Epithelial cell of esophagus (primary cell): Measurements from ENCODE around the gene FAM193A.

Experiments used
- DNase-seq: peaks from one replicate; pipeline ENCODE4 v3.0.0; 2010; ENCODE audit warnings: low read depth
- H3K4me3 ChIP-seq: 2 replicates; pipeline ENCODE4 v1.5.1; 2011; ENCODE audit warnings: mild to moderate bottlenecking, low read length, control low read depth
- TF ChIP-seq, protein P1 (sequence below): IDR thresholded peaks from 2 replicates; pipeline ENCODE4 v1.5.1; 2011; ENCODE audit warnings: low read depth, mild to moderate bottlenecking, low read length, control low read depth, inconsistent platforms; ENCODE audit not compliant: insufficient read depth; ENCODE audit errors: missing control alignments

Gene FAM193A

DNA sequence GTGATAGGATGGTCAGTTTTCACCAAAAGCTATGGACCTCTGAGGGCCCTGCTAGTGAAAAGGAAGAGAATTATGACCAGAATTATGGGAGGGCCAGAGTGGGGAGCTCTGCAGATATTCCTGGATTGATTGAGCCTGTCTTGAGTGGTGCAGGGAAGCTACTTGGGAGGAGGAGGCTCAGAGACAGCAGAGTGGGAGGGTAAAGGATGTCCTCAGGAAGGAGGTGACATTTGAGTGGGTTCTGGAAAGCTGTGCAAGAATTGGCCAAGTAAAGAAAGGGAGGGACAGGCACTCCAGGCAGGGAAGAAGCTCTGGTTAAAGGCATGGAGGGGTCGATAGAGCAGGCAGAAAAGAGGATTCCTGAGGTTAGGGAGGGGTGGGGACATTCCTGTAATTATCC is 43.5 kb upstream of the FAM193A start:
- TF ChIP-seq, protein P1, sequence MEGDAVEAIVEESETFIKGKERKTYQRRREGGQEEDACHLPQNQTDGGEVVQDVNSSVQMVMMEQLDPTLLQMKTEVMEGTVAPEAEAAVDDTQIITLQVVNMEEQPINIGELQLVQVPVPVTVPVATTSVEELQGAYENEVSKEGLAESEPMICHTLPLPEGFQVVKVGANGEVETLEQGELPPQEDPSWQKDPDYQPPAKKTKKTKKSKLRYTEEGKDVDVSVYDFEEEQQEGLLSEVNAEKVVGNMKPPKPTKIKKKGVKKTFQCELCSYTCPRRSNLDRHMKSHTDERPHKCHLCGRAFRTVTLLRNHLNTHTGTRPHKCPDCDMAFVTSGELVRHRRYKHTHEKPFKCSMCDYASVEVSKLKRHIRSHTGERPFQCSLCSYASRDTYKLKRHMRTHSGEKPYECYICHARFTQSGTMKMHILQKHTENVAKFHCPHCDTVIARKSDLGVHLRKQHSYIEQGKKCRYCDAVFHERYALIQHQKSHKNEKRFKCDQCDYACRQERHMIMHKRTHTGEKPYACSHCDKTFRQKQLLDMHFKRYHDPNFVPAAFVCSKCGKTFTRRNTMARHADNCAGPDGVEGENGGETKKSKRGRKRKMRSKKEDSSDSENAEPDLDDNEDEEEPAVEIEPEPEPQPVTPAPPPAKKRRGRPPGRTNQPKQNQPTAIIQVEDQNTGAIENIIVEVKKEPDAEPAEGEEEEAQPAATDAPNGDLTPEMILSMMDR = no peak
- DNase-seq = no peak
- no peak overlapping the region for H3K4me3 ChIP-seq

- TF ChIP-seq, protein P1 = no peak
- DNase-seq = no peak
- no peak overlapping the region for H3K4me3 ChIP-seq
Observed at GRCh38 chr4:2494992-2495391, 41.5 kb upstream of the FAM193A start.

GRCh38 chr4:2497324-2497723 is 39.1 kb upstream of the FAM193A start:
- H3K4me3 ChIP-seq = no peak overlapping the region
- TF ChIP-seq, protein P1 = no peak
- DNase-seq = no peak

DNA sequence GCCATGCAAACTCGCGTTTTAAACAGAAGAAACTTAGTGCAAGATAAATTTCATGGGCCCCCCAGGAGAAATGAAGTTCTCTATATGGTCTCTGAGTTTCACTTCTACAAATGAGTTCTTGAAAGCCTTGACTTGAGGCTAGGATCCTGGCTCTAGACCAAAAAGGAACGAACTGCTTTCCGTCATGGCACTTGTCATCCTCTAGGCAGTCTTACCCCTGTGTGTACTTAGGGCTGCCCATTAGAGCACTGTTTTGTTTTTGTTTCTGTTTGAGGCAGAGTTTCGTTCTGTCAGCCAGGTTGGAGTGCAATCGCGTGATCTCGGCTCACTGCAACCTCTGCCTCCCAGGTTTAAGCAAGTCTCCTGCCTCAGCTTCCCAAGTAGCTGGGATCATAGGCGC is 38.5 kb upstream of the FAM193A start:
- no peak for DNase-seq

DNA sequence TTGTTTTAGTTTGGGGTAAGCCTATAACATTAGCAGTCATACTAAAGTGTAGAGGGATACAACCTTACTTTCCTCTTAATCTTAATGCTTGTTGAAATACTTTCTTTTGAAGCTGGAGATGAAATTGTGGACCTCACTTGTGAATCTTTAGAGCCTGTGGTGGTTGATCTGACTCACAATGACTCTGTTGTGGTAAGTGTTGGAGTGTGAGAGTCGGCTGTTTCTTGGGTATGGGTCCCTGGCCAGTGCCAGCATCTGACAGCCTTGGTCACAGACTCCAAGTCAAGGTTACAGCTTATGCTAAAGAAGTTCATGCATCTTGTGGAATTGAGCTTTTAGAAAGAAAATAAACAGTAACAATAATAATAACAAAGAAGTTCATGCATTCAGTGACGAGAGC is 35.9 kb upstream of the FAM193A start:
- DNase-seq = no peak
- TF ChIP-seq, protein P1 = no peak

More for the DNA sequence above, 38.5 kb upstream of the FAM193A start:
- H3K4me3 ChIP-seq = no peak overlapping the region
- TF ChIP-seq, protein P1 = no peak

GRCh38 chr4:2501034-2501594 is 35.3 kb upstream of the FAM193A start:
- no peak for DNase-seq
- TF ChIP-seq, protein P1 = no peak
- no peak overlapping the region for H3K4me3 ChIP-seq

More for the DNA sequence above, 35.9 kb upstream of the FAM193A start:
- H3K4me3 ChIP-seq = no peak overlapping the region

GRCh38 chr4:2503809-2504208 is 32.6 kb upstream of the FAM193A start:
- DNase-seq = no peak
- H3K4me3 ChIP-seq = no peak overlapping the region
- TF ChIP-seq, protein P1 = no peak
